Activated CD8-positive, alpha-beta memory T cell treated with anti-CD3 and anti-CD28 coated beads for 24 hours (primary cell): ENCODE results near the gene DMD.
"Not testable (repeated sequence)": the region's sequence is repeated elsewhere in the genome, so short reads cannot be mapped to it uniquely, and the experiment has no call there.

Experiments
- DNase-seq: peaks from one replicate; pipeline ENCODE4 v3.0.0-alpha.2; 2020

The DMD gene

DNA sequence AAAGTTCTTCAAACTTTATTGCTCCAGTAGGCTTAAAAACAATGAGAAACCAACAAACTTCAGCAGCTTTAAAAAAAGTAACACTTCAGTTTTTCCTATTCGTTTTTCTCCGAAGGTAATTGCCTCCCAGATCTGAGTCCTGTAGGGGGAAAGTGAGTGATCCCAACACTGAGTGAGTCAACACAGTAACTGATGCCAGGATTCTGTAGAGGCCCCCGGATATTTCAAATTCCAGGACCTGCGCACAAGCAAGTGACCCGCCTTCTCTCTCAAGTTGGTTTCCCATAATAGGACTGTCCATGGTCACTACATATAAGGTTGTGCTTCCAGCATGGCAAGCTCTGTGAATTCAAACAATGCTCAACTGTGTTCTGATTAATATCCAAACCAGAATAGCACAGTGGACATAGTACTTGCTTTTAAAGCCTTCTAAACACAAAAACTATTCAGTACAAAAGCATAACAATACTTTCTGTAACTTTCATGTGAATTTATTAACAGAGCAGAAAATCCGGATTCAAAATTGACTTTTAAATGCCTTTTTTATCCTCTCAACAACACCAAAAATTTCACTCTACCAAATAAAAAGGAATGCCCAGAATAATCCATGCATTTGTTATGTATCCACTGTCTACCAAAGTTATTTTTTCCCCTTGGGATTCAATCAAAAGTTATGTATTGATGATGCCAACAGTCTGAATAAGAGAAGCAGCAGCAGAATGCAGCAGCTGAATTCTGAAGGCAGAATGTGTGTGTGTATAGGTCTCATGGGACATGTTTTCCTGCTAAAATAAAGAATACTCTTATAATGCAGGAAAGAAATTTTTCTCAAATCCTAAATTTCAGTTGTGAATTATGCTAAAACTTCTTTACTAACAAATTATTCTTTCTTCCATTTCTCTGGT, at the start of gene DMD:
Gene DMD, minus strand, starts transcription at position 194 of the 905 bp plus-strand sequence. CDS start 237 bp downstream, outside the sequence.
- DNase-seq: no peak

DNA sequence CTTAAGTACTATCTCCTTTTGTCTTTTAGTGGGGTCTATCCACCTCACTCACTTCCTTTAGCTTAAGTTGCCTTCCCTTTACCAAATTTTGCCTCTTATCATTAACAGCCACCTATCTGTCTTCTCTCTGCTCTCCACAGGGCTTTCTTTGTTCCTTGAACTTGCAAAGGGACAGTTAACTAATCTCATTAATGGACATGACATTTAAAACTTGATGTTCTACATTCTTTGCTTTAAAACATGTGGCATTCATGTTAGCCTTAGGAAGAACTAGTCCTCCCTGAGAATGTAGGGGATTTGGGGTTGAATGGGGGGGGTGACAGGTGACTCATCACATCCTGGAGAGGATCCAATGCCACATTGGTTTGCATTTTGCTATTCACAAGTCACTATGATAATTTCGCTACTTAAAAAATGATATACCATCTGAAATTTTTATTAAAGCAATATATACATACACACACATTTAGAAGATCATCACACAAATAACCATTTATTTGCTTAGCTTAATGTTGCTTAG, 41.0 kb upstream of the DMD start:
- DNase-seq: no peak

DNA sequence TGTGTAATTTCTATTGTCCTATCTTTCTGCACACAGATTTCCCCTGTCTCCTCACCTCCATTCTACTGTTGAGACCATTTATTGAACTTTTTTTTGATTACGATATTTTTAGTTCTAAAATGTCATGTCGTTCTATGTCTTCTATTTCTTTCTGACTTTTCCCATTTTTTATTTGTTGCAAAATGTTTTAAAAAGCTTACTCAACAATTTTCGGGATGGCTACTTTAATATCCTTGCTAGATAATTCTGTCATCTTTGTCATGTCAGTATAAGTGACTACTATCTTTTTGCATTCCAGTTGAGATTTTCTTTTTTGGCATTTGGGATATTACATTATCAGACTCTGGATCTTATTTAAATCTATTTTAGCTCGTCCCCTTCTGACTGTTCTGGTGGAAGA, 7.5 kb upstream of the DMD start:
- DNase-seq: no peak

DNA sequence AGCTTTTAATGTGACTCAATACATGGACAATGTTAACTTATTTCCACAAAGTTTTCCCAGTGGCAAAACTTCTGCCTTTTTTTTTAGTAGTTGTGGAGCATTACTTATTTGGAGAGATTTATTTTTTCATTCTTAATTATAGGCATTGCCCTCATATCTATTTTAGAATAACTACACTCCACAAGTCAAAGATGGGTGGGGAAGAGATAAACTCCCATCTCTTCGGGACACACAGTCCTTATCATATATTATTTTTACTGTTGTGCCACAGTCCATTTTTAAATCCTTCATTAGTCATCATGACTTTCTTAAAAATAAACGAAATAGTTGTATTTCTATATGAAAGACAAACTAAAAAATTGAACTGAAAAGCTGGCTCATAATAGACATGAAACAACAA, 1.2 kb downstream of the DMD start:
- DNase-seq: no peak

DNA sequence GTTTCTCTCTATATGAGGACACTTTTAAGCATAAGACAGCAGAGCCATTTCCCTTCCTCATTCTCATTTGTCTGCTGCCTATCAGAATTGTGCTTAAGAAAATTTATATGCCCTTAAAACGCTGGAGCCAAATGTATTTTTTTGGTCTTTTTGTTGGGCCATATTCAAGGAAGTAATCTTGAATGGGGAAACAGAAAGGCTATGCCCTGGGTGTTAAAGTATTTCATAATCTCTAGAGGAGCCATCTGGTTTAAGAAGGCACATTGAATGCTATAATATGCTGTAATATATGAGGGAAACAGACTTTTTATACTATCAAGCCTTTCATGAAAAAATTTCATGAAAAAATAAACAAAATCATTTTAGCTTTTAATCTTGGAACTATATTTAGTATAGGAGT, 4.3 kb downstream of the DMD start:
- DNase-seq: no peak

DNA sequence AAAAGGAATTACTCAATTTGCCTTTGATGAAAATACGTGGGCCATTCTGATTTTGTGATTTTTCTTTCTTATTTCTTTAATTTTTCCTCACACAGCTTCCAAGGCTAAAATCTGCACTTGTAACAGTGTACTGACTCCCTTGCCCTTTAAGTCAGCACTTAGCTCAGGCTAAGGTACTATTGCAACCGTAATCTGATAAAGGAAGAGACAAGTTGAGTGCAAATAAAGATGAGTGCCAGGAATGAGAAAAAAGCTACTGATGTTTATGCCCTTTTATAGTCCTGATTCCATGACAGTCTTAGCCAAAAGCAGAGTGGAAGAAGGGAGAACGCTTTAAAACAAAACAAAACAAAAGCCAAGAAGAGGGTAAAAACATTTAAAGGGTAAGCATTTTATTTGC, 6.0 kb downstream of the DMD start:
- DNase-seq: no peak

DNA sequence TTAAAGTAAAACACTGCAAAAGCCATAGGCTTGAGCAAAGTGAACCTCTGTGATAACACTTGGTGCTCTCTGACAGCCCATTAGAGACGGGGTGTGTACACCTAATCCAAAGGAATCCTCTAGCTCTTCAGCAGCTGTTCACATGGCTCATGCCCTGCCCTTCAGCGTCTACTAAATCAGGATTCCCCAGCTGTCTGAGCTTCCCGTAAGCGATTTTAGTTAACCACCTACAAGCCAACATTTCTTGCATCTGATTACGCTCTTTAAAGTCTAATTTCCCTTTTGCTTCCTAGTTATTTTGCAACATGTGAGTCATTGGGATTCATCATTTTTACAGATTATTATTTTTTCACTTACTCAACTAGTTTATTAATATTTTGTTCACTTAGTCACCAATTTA, 6.5 kb downstream of the DMD start:
- no peak for DNase-seq

DNA sequence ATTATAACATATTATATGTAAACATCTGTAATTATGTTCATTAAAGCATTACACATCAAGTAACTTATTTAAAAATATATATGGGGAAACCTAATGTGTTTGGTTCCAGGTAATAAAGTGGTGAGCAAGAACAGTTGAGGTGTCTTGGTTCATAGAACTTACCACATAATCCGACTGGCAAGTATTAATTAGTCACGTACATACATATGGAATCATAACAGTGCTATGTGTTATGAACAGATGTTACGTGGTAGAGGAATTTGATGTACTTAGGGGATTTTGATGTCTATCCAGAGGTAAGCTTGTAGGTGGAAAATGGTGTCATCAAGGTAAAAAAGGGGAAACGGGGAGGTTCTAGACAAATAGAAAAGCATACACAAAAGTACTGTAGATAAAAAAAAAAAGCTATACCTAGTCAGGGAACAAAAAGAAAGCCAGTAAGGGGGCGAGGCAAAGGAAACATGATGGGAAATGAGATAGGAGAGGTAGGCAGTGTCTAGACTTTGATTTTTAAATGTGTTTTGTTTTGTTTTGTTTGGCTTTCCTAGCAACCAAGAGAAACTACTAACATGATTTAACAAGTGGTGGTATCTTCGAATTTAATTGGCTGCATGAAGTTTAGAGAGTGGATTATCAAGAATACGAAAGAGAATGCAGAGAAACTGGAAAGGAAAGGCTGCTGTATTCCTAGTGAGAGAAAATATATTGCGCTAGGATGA, 12.6 kb downstream of the DMD start:
- no peak for DNase-seq

DNA sequence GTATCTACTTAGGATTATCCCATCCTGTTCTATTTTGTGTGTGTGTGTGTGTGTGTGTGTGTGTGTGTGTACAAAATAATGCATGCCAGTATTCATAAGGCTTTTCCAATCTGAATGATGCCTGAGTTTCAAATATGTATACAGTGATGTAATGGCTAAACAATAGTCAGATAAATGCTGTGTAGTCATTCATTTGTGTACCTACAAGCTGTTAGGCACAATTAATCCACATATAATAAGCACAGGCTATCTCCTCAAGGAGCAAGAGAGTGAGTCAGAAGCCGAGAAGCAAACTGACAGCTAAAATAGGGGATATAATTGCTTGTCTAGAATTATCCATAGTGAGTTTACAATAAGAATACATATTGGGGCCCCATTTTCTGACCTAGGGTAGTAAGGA, 15.7 kb downstream of the DMD start:
- no peak for DNase-seq

DNA sequence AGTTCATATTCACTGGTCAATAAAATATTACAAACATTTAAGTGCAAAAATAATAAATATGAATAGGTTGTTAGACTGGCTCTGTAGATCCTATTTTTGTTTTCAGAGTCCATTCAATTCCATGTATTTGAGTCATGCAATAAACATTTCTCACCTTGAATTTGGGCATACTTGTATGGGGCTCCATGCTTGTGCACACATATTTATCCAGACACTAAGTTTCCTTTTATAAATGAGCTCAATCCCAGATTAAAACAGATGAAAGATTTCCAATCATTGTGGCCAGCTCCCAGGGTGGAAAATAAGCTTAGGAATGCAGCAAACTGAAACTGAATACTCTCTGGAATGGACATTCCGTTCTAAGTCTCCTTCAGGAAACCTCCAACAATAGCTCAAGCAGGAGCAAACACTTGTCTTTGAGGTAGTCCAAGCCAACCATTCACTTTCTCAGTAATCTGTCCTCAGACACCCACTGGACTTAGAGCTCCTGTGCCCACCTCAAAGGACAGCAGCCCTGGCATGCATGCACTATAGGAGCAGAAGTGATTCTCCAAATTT, 16.4 kb downstream of the DMD start:
- DNase-seq: no peak

DNA sequence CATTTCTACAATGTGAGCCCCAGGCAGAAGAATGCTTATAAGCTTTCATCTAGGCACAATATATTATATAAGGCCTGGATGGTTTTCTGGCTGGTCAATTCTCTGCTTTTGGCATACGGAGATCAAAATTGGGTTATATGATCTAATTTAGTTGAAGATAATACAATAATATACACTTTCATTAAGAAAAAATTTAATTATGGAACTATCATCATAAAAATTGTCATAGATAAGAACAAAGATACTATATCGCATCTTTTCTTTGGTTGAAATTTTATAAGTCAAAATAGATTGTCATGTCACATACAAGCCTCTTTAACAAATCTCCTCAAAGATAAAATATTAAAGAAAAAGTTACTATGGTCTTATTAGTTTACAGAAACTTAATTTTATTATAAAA, 17.1 kb downstream of the DMD start:
- no peak for DNase-seq

DNA sequence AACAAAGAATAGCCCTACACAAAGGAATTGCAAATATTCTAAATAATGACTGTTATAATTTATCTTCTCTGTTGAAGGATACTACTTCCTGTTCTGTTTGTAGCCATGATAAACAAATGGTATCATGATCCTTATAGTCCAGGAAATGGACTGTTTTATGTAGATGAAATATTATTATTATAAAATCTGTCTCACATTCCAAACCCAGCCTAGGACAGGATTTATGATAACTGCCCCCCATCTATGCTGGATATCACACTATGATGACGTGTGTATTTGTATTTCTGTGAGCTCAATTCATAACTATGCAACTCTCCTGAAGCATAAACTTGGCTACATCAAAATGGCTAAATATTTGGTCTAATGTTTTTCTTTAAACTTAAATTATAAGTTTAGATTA, 21.3 kb downstream of the DMD start:
- no peak for DNase-seq

DNA sequence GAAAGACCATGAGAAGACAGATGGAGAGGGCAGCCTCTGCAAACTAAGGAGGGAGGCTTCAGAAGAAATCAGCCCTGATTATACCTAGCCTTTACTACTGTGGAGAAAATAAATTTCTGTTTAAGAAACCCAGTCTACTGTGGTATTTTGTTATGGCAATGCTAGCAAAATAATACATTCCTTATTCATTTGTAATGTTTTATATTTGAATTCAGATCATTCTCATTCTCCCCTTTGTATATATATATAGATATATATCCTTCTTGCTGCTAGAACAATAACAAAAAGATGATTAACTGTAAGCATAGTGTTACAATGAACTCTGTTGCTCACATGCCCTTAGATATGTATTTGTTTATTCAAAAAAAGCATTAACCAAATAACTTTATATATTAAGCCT, 22.5 kb downstream of the DMD start:
- no peak for DNase-seq

DNA sequence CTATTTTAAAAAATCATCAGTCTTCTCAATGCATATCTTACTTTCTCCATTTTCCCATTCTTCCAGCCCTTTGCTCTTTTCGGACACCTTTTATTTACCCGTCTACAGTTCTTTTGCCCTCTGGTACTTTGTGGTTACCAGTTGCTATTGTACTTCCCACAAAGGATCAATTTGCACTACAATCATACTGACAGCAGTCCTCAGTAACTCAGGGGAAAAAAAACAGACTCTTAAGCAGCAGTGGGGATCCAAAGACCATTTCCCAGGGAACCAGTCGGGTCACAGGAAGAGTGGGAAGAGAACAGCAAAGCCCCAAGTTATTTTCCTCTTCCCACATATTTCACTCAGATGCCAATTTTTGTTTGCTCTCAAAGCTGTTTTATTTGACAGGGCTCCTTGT, 23.1 kb downstream of the DMD start:
- DNase-seq: no peak

DNA sequence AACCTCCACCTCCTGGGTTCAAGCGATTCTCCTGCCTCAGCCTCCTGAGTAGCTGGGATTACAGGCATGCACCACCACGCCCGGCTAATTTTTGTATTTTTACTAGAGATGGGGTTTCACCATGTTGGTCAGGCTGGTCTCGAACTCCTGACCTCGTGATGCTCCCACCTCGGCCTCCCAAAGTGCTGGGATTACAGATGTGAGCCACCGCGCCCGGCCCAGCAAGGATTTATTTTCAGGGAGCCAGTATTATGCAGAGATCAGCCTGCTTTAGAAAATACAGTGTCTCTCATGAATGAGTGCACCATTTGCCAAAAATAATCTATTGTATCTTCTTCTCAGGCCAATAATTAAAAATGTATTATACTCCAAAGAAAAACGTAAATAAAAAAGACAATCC, 26.5 kb downstream of the DMD start:
- DNase-seq: not testable (repeated sequence)

DNA sequence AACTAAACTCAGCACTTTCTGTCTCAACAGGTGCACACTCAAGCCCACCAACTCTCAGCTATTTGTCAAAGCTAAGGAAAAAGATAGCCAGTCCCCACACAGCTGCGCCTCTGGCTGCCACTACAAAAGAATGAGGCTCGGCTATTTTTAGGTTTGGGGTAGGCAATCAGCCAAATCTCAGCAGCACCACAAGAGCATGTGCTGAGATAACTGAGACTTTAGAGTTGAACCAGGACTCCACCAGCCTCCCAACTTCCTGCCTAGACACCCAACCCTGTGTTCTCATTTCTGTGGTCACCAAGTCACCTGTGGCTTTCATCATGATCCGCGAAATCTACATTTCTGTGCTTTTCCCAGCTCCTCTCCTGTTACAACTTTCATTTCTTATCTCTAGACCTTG, 28.0 kb downstream of the DMD start:
- DNase-seq: no peak

DNA sequence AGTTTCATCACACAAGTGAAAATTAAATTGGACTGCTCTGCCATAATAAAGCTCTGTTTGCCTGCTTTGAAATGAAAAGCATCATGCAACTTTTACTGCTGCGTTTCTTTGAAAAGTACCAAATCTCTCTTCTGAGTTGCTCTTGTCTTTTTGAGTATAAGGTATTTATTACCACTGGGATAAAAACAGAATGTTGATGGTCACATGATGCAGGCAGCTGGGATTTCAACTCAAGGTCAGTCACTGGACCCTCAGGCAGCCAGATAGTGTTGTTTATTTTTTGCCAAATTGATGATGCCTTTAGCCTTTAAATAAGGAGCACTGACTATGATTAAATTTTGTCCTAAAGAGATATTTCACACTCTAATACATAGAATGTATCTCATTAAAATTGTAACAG, 32.7 kb downstream of the DMD start:
- no peak for DNase-seq

DNA sequence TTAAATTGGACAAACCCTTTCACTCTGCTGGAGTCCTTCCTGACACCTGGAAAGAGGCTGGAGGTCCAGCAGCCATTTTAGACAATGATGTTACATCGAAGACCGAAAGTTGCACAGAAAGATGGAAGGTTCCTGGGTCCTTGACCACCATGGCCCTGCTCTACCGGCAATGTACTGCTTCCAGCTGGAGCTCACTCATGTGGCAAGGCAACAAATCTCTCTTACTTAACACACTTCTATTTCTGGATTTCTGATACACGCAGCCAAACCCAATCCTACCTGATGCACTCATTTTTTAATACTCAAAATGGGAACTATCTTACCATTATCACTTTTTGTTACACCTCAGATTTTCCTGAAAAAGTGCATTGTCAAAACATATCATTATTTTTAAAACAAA, 33.1 kb downstream of the DMD start:
- no peak for DNase-seq

DNA sequence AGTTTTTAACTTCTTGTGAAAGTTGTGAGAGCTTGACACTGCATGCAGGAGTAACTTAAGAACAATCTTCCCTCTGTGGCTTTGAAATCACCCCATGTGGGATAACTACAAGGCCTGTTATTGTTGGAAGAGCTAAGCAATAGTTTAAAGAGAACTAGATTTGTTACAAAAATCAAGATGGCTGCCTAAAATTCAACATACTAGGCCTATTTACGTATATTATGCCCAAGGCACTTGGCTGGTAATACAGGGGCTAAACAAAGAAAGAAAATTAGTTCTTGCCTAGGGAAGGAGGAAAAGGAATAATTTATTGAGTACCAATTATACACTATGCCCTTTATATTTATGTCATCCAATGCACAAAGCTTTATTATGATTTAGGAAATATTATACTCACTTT, 36.1 kb downstream of the DMD start:
- DNase-seq: no peak

DNA sequence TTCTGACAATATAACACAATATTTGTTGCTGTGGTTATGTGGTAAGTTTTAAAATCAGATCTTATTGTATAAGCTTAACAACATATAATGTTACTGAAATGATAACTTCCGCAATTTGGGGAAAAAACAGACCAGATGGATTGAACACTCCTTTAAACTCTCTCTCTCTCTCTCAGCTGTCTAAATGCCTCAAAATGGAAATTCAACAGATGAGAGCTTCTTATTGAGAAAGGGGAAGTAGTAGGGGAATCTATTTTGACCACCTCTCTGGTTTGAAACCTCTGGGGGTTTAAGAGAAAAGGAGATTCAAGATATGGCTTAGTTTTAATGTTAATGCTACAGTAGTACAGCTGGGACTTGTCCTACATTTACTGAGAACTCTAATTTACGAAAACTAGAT, 40.3 kb downstream of the DMD start:
- DNase-seq: no peak

DNA sequence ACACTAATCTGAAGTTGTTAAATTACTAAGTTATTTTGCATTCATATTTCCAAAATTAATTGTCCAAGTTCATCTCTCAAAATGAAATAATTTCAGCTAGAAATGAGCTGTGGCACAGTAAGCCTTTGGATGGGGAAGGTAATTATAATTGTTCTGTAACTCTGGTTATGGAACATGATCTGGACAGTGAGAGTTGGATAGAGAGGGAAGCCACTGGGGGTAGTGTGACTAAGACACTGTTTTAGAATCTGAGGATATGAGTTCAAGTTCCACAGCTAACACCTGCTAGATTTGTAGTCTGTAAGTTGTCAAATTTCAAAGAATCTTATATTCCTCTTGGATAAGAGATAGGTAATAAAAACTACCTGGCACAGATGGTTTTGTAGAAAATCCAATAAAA, 49.5 kb downstream of the DMD start:
- no peak for DNase-seq

DNA sequence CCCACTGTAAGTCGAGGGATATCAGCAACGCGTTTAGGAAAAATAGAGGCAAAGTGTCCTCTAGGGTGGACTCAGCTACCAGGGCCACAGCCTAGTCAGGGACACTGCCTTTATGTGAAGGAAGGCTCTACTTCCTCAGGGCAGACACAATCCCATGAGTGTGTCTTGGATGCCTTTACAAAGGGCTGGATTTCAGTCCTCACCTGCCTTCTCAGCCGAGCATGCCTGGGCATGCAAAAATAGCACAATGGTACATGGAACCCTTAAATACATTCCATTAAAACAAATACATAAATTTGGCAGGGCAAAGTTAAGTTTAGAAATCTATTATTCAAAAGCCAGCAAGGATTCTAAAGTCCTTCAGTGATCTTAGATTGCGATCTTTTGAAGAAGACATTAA, 51.1 kb downstream of the DMD start:
- DNase-seq: no peak

DNA sequence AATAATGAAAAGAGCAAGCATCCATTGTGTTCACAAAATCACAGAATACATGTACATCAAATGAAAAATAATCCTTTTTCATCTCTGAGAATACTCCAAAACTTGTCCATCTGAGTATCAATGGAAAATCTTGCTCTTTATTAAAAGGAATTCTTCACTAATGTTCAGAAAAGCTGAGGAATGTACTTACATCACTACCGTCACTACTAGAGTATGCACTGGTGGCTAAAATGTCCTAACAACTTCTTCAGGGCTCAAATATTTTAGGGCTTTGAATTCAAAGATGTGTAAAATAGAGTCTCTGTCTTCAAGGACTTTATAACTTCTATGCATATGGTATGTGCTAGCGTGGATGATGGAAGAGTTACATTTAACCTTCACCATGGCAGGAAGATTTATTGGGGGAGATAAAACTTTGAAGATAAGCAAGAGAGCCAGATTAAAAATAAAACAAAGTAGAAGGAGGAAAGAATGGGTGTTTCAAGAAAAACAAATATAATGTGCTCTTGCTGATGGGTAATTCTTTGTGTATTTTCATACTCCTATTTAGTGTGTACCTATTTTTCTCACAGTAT, 55.1 kb downstream of the DMD start:
- DNase-seq: no peak

DNA sequence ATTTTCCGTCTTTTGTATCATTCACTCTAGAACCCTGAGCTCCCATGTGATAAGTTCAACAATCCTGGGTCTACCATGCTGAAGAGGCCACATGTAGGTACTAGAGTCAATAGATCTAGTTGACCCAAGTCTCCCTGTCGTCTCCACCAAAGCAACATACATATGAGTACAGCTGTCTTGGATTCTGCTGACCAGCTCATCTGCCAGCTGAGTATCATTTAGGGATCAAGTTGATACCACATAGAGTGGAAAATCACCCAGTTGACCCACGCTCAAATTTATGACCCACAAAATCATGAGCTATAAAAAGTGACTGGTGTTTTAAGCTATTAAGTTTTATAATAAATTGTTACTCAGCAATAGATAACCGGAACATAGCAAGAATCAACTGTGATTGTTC, 61.8 kb downstream of the DMD start:
- DNase-seq: no peak
